ENCODE measurements around the gene CNTNAP5. TPM values are rescaled to one million over a fixed set of nuclear protein-coding genes. Genes with fewer than 3 reads are reported as not detected.

The CNTNAP5 gene
- polyA plus RNA-seq (ENCODE audit: insufficient read length in 4 of 4) = under 1 TPM in 3 of 4 donors, not detected in 1; 0.04 to 0.19 (median 0.04) TPM

DNA sequence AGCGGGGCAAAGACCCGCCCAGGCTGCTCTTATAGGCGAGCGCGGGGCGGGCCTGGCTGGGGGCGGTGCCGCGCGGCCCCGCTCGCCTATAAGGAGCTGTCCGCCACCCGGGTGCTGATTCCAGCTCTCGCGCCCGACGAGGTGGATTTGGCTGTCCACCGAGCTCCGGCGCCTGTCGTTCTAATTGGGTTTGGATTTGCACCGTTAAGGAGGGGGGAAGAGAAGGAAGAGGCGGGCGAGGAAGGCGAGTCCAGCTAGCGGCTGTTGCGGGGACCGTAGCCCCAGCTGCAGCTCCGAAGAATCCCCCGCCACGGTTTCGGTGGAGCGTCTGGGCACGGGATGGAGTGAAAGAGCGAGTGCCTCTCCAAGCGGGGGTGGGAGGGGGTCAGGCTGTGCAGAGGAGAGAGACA lies at the start of gene CNTNAP5:
TSS of gene CNTNAP5 (plus strand) at position 117 of the 410 bp plus-strand sequence. CDS start 364 bp downstream, outside the sequence.
- DNase-seq (ENCODE audit: low read depth in 4 of 4, low spot score in 3 of 4) = peak; percentile 55 to 68 (median 64)

GRCh38 chr2:123976054-123976648 lies 48.9 kb upstream of the CNTNAP5 start:
- DNase-seq (ENCODE audit: low read depth in 4 of 4, low spot score in 3 of 4) = no peak

DNA sequence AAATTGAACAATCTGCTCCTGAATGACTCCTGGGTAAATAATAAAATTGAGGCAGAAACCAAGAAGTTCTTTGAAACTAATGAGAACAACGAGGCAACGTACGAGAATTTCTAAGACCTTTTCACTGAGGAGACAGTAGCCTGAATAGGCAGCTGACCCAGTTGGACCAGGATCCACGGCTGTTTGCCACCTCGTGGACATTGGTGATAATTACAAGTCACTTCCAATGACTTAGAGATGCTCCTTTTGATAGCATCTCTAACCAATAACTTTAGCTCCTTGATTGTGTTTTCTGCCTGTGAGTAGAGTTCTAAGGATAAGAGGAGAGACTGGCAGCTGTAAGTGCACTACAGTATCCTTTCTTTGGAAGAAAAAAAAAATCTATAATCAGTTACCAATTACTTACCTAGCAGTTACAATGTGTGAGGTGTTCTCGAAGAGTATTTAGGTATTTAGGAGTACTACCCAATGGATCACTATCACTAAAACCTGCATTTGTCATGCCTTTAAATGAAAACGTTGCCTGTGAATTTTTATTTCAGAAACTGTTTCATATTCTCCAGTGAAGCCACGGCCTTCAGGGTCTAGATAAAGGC lies 31.3 kb upstream of the CNTNAP5 start:
- DNase-seq (ENCODE audit: low read depth in 4 of 4, low spot score in 3 of 4) = peak in 2 of 4 donors; percentile 5 to 18

- DNase-seq (ENCODE audit: low read depth in 4 of 4, low spot score in 3 of 4) = no peak
Observed at GRCh38 chr2:123999681-124000080, 25.4 kb upstream of the CNTNAP5 start.

- no peak for DNase-seq (ENCODE audit: low read depth in 4 of 4, low spot score in 3 of 4)
Observed at GRCh38 chr2:124001696-124002430, 23.2 kb upstream of the CNTNAP5 start.

DNA sequence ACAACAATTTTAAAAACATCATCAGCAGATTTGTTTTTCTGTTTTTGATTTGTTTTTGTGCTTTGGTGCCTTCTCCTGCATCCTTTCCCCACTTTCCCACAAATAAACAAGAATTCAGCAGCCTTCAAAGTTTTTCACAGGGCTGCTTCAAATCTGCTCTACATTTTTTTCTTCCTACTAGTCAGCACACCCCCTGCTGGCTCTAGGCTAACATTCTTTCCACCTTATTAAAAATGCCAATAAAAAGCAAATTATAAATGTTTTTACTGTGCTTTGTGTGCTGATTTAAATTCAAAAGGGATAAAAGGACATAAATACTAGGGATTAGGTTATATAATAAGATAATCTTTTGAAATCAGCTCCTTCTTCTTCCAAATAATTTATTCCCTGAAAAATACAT lies 6.2 kb upstream of the CNTNAP5 start:
- DNase-seq (ENCODE audit: low read depth in 4 of 4, low spot score in 3 of 4) = no peak

DNA sequence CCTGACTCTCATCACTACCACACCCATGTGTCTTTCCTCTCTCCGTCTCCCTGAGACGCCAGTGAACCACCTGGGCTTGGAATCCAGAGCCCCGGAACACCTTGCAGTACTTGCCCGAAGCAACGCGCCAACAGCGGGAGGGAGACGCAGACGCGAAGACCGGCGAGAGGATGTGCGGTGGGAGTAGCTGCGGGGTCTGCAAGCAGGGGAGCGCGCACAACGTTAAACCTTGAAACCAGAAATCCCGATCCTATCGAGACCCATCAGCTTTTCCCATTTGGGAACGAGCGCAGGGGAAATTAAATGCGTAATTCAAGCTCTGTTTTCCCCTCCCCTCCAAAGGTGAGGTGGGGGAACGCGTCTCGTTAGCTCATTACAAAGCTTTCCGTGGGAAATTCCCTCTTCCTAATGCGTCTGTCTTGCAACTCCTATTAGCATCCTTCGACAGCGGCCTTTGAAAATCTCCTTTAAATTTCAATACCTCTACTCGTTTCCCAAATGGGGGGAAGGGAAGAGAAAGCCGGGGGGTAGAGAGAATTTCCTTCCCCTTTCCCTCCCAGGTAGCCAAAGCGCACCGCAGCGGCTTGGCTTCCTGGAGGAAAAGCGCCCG lies 421 bp upstream of the CNTNAP5 start:
- no peak for DNase-seq (ENCODE audit: low read depth in 4 of 4, low spot score in 3 of 4)

DNA sequence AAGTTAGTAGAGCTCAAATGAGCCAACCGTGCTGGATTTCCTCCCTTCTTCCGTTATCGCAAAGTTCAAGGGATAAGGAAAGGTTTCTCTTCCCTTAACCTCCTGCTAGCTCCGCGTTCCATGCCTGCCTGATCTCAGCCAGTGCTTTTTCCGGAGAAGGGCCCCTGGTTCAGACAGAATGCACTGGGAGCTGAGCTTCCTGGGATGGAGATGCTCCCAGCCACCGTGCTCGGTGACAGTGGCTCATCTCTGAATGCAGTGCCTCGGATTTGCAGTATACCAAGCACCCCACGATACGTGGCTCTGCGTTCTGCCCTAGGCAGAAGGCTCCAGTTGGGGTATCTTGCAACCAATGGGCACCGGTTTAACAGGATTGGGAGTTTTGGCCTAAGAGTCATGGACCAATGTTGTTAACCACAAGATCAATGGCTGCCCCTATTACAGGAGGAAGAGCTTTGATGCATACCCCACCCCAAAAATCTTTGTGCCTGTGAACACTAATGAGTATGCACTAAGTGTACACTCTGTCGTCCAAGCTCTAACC lies 876 bp downstream of the CNTNAP5 start:
- DNase-seq (ENCODE audit: low read depth in 4 of 4, low spot score in 3 of 4) = no peak

DNA sequence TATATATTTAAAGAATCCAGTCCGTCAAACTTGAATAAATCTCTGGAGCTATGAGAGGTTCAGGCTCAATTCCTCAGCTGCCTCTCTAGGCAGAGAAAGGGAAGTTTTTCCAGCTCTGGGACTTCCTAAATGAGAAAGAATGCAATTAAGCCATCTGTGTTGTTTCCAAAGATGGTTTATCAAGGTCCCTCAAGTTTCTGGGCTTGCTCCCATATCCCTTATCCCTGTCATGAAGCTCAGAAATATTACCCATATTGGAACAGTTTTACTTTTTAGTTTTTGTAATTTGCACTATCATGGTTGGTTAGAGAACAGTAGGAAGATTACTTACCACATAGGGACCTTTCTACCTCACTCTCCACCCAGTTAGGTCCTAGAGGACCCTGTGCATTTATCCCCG lies 1.4 kb downstream of the CNTNAP5 start:
- no peak for DNase-seq (ENCODE audit: low read depth in 4 of 4, low spot score in 3 of 4)

DNA sequence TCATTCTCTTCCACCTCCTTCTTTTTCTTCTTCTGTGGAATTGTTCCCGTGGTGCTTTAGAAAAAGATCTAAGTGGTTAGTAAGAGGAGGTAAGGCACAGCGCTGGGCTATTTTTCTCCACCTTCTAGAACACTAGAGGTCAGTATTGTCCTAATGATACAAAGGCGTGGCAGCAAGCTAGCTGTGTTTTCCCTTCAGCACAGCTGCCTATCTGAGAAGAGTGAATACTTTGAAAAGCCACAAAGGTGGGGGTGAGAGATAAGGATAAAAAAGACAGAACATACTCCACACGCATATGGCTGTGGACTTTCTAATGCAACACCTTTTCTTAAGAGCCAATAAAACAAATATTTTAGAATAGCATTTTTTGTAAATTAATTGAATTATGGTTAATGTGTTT lies 2.1 kb downstream of the CNTNAP5 start:
- DNase-seq (ENCODE audit: low read depth in 4 of 4, low spot score in 3 of 4) = peak in 3 of 4 donors; percentile 15 to 25 (median 24)

DNA sequence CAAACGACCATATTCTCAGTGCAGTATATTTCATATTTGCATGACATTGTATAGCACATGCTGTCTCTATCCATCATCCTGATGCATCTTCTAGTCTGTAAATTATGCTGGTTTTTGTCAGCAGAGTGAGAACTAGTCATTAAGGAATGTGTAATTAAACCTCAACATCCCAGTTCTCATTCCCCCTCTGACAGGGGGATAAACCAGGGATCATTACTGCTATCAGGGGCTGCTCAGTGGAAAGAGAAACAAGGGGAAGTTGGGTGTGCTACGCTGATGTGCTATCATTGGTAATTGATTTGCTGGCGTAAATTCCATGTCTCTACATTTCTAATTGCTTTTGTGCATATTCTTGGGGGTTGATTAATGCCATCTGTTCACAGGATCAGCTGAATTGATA lies 7.7 kb downstream of the CNTNAP5 start:
- no peak for DNase-seq (ENCODE audit: low read depth in 4 of 4, low spot score in 3 of 4)

GRCh38 chr2:124034265-124034664 lies 9.2 kb downstream of the CNTNAP5 start:
- DNase-seq (ENCODE audit: low read depth in 4 of 4, low spot score in 3 of 4) = no peak

DNA sequence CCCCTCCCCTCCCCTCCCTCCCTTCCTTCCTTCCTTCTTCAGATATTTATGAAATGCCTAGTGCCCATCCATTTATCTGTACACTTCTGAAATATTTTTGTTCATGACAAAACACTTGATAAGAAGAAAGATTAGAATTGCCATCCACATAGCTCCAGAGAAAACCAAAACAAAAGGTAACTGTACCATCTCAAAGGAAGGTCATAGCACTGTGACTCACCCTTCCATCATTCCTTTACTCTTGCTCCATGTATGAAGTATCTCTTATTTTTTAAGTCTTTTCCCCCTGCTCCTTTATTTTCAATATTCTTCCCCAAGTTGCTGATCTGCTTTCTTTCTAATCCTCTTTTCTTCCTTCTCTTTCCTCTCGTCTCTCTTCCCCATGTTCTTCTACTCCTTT lies 9.9 kb downstream of the CNTNAP5 start:
- no peak for DNase-seq (ENCODE audit: low read depth in 4 of 4, low spot score in 3 of 4)

DNA sequence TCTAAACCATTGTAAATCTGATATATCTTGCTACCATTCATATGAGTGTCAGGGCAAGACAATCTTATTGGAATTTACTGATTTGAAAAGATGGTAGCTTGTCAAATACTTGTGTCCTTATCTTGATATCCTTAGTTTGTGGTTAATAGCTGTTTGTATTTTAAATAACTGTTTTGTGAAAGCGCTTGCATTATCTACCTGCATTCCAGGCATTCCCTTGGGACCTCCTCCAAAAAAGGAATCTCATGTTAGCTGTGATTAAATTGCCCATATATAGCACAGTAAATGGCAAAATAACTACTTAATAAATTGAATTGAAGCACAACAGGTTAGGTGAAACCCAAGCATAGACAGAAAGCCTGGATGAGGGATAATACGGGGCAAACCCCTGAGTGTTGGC lies 13.9 kb downstream of the CNTNAP5 start:
- no peak for DNase-seq (ENCODE audit: low read depth in 4 of 4, low spot score in 3 of 4)

- DNase-seq (ENCODE audit: low read depth in 4 of 4, low spot score in 3 of 4) = no peak
Observed at GRCh38 chr2:124039762-124040291, 14.7 kb downstream of the CNTNAP5 start.

GRCh38 chr2:124045894-124046293 lies 20.8 kb downstream of the CNTNAP5 start:
- no peak for DNase-seq (ENCODE audit: low read depth in 4 of 4, low spot score in 3 of 4)

DNA sequence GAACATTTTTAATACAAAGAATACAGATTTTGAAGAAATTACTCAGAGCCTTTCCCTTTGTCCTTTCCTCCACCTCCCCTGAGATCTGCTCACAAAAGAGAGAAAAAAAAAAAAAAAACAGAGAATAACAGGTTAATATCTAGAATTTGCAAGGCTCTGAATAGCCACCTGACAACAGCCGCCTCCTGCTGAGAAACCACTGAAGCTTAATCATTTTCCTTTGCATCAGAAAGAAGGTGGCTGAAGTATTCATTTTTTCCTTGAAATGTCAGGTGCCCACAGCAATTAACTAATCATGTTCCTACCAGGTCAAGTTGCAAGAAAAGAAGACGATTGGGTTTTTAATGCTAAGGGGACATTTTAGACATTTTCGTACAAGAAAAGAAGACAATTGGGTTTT lies 21.2 kb downstream of the CNTNAP5 start:
- DNase-seq (ENCODE audit: low read depth in 4 of 4, low spot score in 3 of 4) = no peak

DNA sequence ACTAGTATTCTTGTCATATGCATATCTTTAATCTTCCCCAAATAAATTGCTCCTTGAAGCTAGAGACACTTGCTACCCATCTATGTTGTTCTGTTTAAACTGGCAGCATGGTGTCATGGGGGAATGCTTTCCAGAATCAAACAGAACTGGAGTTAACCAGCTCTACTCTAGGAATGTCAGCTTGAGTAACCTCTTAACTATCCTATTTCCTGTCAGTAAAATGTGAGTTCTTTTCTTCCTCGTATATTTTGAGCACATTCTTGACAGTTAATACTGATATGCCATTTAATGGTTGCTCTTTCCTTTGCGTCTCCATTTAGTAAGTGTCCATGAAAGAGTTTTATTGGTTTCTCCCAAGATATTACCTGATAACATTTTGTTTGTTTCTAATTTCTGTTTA lies 23.0 kb downstream of the CNTNAP5 start:
- no peak for DNase-seq (ENCODE audit: low read depth in 4 of 4, low spot score in 3 of 4)

- no peak for DNase-seq (ENCODE audit: low read depth in 4 of 4, low spot score in 3 of 4)
Observed at GRCh38 chr2:124048664-124049063, 23.6 kb downstream of the CNTNAP5 start.

- no peak for DNase-seq (ENCODE audit: low read depth in 4 of 4, low spot score in 3 of 4)
Observed at GRCh38 chr2:124049136-124049535, 24.0 kb downstream of the CNTNAP5 start.

Measured in right renal pelvis (tissue), 4 donors.